DMS53 (cell line): ENCODE measurements around the gene DUS1L.

Experiments
- DNase-seq: peaks from one replicate; lab custom pipeline; 2025; lab: John Stamatoyannopoulos, UW

The DUS1L gene

GRCh38 chr17:82012640-82013295 lies 52.8 kb downstream of the DUS1L start:
- peak; percentile 55 for DNase-seq

GRCh38 chr17:82012261-82012639 lies 53.4 kb downstream of the DUS1L start:
- no peak for DNase-seq

DNA sequence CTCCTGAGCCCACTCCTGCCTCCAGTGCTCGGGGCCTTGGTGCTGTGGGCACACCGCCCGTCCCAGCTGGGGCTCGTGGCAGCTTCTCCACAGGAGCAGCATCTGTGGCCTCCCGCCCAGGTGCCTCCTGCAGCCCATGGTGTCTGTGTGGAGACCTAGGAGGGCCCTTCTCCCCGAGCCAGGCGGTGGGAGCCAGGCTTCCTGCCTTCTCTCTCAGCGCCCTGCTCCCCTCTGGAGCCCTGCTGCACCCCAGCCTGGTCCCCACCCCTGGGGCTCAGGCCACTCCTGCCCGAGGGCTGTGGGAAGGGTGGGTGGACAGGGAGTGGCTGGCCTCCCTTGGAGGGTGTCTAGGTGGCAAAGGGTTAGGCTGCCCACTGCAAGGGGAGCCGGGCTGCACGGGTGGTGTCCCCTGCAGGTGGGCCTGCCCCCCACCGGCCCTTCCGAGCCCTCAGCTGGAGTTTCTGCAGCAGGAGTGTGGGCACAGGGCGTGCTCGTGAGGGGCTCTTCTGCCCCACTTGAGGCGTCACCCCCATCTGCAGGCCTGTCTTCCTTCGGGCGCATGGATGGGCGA lies 53.9 kb downstream of the DUS1L start:
- DNase-seq = no peak

- DNase-seq = no peak
Measured at GRCh38 chr17:82010575-82011525, 54.8 kb downstream of the DUS1L start.

DNA sequence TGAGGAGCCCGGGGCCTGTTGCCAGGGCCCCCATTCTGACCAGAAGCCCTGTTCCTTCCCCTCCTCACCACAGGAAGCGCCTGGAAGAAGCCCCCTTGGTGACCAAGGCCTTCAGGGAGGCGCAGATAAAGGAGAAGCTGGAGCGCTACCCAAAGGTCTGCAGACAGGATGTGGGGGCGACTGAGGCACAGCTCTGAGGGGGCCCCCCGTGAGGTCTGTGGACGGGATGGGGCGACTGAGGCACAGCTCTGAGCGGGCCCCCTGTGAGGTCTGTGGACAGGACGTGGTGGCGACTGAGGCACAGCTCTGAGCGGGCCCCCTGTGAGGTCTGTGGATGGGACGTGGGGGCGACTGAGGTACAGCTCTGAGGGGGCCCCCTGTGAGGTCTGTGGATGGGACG lies 56.2 kb downstream of the DUS1L start:
- DNase-seq = no peak

DNA sequence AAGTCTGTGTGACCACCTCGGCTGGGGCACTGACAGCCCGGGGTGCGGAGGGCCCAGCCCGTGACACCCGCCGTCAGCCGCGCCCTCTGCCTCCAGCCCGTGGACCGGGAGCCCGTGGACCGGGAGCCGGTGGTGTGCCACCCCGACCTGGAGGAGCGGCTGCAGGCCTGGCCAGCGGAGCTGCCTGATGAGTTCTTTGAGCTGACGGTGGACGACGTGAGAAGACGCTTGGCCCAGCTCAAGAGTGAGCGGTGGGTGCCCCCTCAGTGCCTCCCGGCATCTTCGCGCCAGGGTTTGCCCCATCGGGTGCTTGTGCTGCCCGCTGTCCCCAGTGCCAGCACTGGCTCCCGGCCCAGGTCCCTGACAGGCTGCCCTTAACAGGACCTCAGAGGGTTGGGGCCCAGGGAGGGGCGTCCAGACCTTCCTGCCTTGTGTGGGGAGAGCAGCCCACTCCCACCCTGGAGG lies 56.6 kb downstream of the DUS1L start:
- no peak for DNase-seq

DNA sequence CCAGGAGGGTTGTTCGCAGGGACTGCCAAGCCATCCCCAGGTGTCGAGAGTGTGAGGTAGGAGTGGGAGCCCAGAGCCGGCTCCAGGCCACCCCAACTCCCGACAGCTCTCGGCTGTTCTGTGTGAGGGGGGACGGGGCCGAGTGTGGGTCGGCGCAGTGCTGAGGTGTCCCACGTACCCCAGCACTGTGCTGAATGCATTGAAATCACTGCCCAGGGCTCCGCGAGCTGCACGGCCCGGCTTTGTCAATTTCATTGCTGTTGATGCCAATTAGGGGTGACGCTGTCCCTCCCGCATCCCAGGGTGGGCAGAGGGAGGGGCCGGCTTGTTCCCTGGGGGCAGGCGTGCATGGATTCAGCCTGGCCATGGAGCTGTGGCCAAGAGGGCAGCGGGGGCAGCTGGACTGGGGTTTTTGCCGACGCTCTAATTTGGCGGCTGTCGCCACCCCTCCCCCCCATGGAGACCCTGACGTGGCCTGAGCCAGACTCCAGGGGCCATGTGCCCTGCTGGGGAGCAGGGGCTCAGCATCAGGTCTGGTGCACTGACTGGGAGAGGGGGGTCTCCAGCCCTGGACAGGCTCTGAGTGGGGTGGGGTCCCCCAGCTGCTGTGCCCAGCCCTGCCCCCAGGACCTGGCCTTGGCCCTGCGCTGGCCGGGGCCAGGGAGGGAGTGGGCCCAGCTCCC lies 57.2 kb downstream of the DUS1L start:
- DNase-seq = no peak
